OCI-LY1 (cell line): Measurements from ENCODE around the gene NR1I2.

Experiments used
- CTCF ChIP-seq: fragments of 200-600 bp; sonication (generic), shearing (Covaris generic); IDR thresholded peaks from 2 replicates; pipeline ENCODE4 v1.5.1; 2017; ENCODE audit warnings: mild to moderate bottlenecking, antibody characterized with exemption, low read length, moderate library complexity, mixed read lengths
- EZH2 ChIP-seq: fragments of 200-600 bp; sonication (generic), shearing (Covaris generic); IDR thresholded peaks from 2 replicates; pipeline ENCODE4 v1.8.0; 2017; ENCODE audit warnings: borderline replicate concordance, mixed run types, mild to moderate bottlenecking, antibody characterized with exemption, low read length, moderate library complexity, mixed read lengths

GRCh38 chr3:119745942-119746341 lies 36.0 kb upstream of the NR1I2 start:
- TF ChIP-seq CTCF: no peak
- TF ChIP-seq EZH2: no peak
